ENCODE results near the gene HCN1. TPM values are rescaled to one million over a fixed set of nuclear protein-coding genes. Genes with fewer than 3 reads are reported as not detected.

HCN1 gene
- total RNA-seq, 1 experiment from 2014 or later, result not detected

- Mint-ChIP-seq H3K4me1 (ENCODE audit: insufficient read depth, unreplicated experiment) (no peaks in the 10 kb centered on the region), H3K27ac (ENCODE audit: low read depth, unreplicated experiment) (no peak overlapping the region), H3K9me3 (ENCODE audit: unreplicated experiment) (no peaks in the 10 kb centered on the region), H3K4me3 (ENCODE audit: unreplicated experiment) (no peak overlapping the region), H3K27me3 (ENCODE audit: insufficient read depth, unreplicated experiment) (no peaks in the 10 kb centered on the region), H3K36me3 (ENCODE audit: insufficient read depth, unreplicated experiment) (no peaks in the 10 kb centered on the region)
- POLR2A ChIA-PET, result no interaction called here
- TF ChIP-seq CTCF (IDR thresholded peaks at IDR 0.05; ENCODE audit: unreplicated experiment), result no peak
- DNase-seq (ENCODE audit: unreplicated experiment), result no peak
- no TSS peak for BruUV-seq (replicated peaks)
- intact Hi-C loops (cut with micrococcal nuclease), result no loop called here
- CTCF ChIA-PET, result no interaction called here
These were observed 407.4 kb downstream of the HCN1 start for GRCh38 chr5:45288746-45289145.

GRCh38 chr5:45284436-45284835 lies 411.7 kb downstream of the HCN1 start:
- no peak for DNase-seq (ENCODE audit: unreplicated experiment)
- H3K4me3 Mint-ChIP-seq (ENCODE audit: unreplicated experiment), result no peak overlapping the region
- H3K9me3 Mint-ChIP-seq (ENCODE audit: unreplicated experiment), result no peaks in the 10 kb centered on the region
- H3K36me3 Mint-ChIP-seq (ENCODE audit: insufficient read depth, unreplicated experiment), result no peaks in the 10 kb centered on the region
- intact Hi-C loops (cut with micrococcal nuclease), result no loop called here
- H3K27ac Mint-ChIP-seq (ENCODE audit: low read depth, unreplicated experiment), result no peak overlapping the region
- ChIA-PET CTCF (interaction anchor here (0.7 kb wide), 1 partner anchor 233 kb away, joined by 3 read pairs; no protein-coding TSS in a partner anchor), POLR2A (no interaction called here)
- no peak for TF ChIP-seq CTCF (IDR thresholded peaks at IDR 0.05; ENCODE audit: unreplicated experiment)
- BruUV-seq (replicated peaks), result no TSS peak
- H3K4me1 Mint-ChIP-seq (ENCODE audit: insufficient read depth, unreplicated experiment), result no peaks in the 10 kb centered on the region
- H3K27me3 Mint-ChIP-seq (ENCODE audit: insufficient read depth, unreplicated experiment), result no peaks in the 10 kb centered on the region

GRCh38 chr5:45281081-45281480 lies 415.1 kb downstream of the HCN1 start:
- no TSS peak for BruUV-seq (replicated peaks)
- Mint-ChIP-seq H3K4me1 (ENCODE audit: insufficient read depth, unreplicated experiment) (peaks cover 6% of the 10 kb centered on the region), H3K36me3 (ENCODE audit: insufficient read depth, unreplicated experiment) (no peaks in the 10 kb centered on the region), H3K27me3 (ENCODE audit: insufficient read depth, unreplicated experiment) (no peaks in the 10 kb centered on the region), H3K27ac (ENCODE audit: low read depth, unreplicated experiment) (no peak overlapping the region), H3K4me3 (ENCODE audit: unreplicated experiment) (no peak overlapping the region), H3K9me3 (ENCODE audit: unreplicated experiment) (no peaks in the 10 kb centered on the region)
- POLR2A ChIA-PET, result no interaction called here
- DNase-seq (ENCODE audit: unreplicated experiment), result no peak
- CTCF ChIA-PET, result interaction anchor here (0.6 kb wide), 2 partner anchors 16 to 24 kb away, joined by 3 read pairs; no protein-coding TSS in a partner anchor
- intact Hi-C loops (cut with micrococcal nuclease), result no loop called here
- no peak for TF ChIP-seq CTCF (IDR thresholded peaks at IDR 0.05; ENCODE audit: unreplicated experiment)

GRCh38 chr5:45279109-45279508 lies 417.1 kb downstream of the HCN1 start:
- intact Hi-C loops (cut with micrococcal nuclease), result no loop called here
- no TSS peak for BruUV-seq (replicated peaks)
- no peak for TF ChIP-seq CTCF (IDR thresholded peaks at IDR 0.05; ENCODE audit: unreplicated experiment)
- no peaks in the 10 kb centered on the region for H3K9me3 Mint-ChIP-seq (ENCODE audit: unreplicated experiment)
- no peaks in the 10 kb centered on the region for H3K27me3 Mint-ChIP-seq (ENCODE audit: insufficient read depth, unreplicated experiment)
- H3K4me1 Mint-ChIP-seq (ENCODE audit: insufficient read depth, unreplicated experiment), result peaks cover 6% of the 10 kb centered on the region
- ChIA-PET CTCF (interaction anchor here (0.6 kb wide), 1 partner anchor 570 kb away, joined by 3 read pairs; no protein-coding TSS in a partner anchor), POLR2A (no interaction called here)
- DNase-seq (ENCODE audit: unreplicated experiment), result no peak
- H3K4me3 Mint-ChIP-seq (ENCODE audit: unreplicated experiment), result no peak overlapping the region
- no peaks in the 10 kb centered on the region for H3K36me3 Mint-ChIP-seq (ENCODE audit: insufficient read depth, unreplicated experiment)
- no peak overlapping the region for H3K27ac Mint-ChIP-seq (ENCODE audit: low read depth, unreplicated experiment)

Measured in MCF 10A (cell line).